Upper lobe of left lung (tissue), 6 donors: Measurements from ENCODE around the gene ATAT1. TPM values are rescaled to one million over a fixed set of nuclear protein-coding genes. Genes with fewer than 3 reads are reported as not detected.

Source experiments
- ATAC-seq, 2 donors: fragments of 200-7000 bp; cut with Tn5 transposase; one replicate each; pipeline ENCODE4 v1.9.1; 2022; ENCODE audit warnings: mild to moderate bottlenecking in 2 of 2, moderate library complexity in 2 of 2; ENCODE audit not compliant: low FRiP score in 2 of 2
- DNase-seq, 2 donors: peaks; one replicate each; pipeline ENCODE4 v3.0.0-alpha.2; 2019 to 2020
- H3K27ac ChIP-seq, 4 donors: fragments of 200-600 bp; sonication (generic); one replicate each; pipeline ENCODE4 v1.5.1; 2016 to 2019
- H3K27me3 ChIP-seq, 4 donors: fragments of 200-600 bp; sonication (generic); one replicate each; pipeline ENCODE4 v1.5.1; 2017 to 2019
- H3K36me3 ChIP-seq, 4 donors: fragments of 200-600 bp; sonication (generic); one replicate each; pipeline ENCODE4 v1.5.1; 2016 to 2019
- H3K4me1 ChIP-seq, 4 donors: fragments of 200-600 bp; sonication (generic); one replicate each; pipeline ENCODE4 v1.5.1; 2018 to 2019
- H3K4me3 ChIP-seq, 4 donors: fragments of 200-600 bp; sonication (generic); one replicate each; pipeline ENCODE4 v1.5.1; 2017 to 2019; ENCODE audit warnings: mild to moderate bottlenecking in 2 of 4, moderate library complexity in 1 of 4
- H3K9me3 ChIP-seq, 4 donors: fragments of 200-600 bp; sonication (generic); one replicate each; pipeline ENCODE4 v1.5.1; 2018 to 2019
- CTCF ChIP-seq, 6 experiments: fragments of 450-650 bp in 4 of 6; fragments of 200-600 bp in 2 of 6; sonication (generic) in 2 of 6; IDR thresholded peaks; one replicate each; pipeline ENCODE4 v1.5.1; 2016 to 2019; ENCODE audit warnings: antibody characterized with exemption in 6 of 6
- EP300 ChIP-seq, 4 donors: sonication (generic); formaldehyde crosslinking; IDR thresholded peaks; one replicate each; pipeline ENCODE4 v1.5.1; 2017; ENCODE audit warnings: antibody characterized with exemption in 4 of 4, control low read depth in 2 of 4
- POLR2A ChIP-seq, 4 donors: fragments of 450-650 bp; IDR thresholded peaks; one replicate each; pipeline ENCODE4 v1.5.1; 2016 to 2017; ENCODE audit warnings: antibody characterized with exemption in 4 of 4, mild to moderate bottlenecking in 2 of 4
- POLR2AphosphoS5 ChIP-seq, 2 donors: sonication (generic); formaldehyde crosslinking; IDR thresholded peaks; one replicate each; pipeline ENCODE4 v1.5.1; 2017; ENCODE audit warnings: antibody characterized with exemption in 2 of 2
- WGBS, 2 donors: methylation state at CpG; one replicate each; pipeline ENCODE4 v1.1.5; 2017 to 2018; 5-methylcytosine and 5-hydroxymethylcytosine counted together
- total RNA-seq, 6 donors: library from RNA; depleted of rRNA in 4 of 6; stranded (reverse); fragments of >200 nt in 4 of 6; gene quantifications; one replicate each; pipeline versions ENCODE4 v1.1.0 to v1.2.1, GENCODE V29; 2016 to 2021
- donor health status: DM: no; HTN: no; CAD: no; lungs with moderate emphysema.
- donor health status: DM: no; HTN: yes; CAD: no; lungs with severe emphysema.

The ATAT1 gene
- total RNA-seq, 6 donors from 2014 or later: 3.1 to 36.7 (median 6.2) TPM

- peak; percentile 89 for ATAC-seq
- H3K4me3 ChIP-seq: peak overlapping the region in 3 of 4 donors; percentile 6 to 70 (median 25)
These were observed 52.5 kb downstream of the ATAT1 start for GRCh38 chr6:30678964-30679726.

GRCh38 chr6:30679765-30680535 is 53.3 kb downstream of the ATAT1 start:
- Histone ChIP-seq H3K27ac (peak overlapping the region; percentile 54 to 99 (median 64)), H3K36me3 (peaks cover 4 to 55% (median 29%) of the 10 kb centered on the region in 4 donors)

More at GRCh38 chr6:30678964-30679726, 52.5 kb downstream of the ATAT1 start:
- no peaks in the 10 kb centered on the region for H3K27me3 ChIP-seq
- H3K36me3 ChIP-seq: peaks cover 4 to 55% (median 29%) of the 10 kb centered on the region in 4 donors
- H3K9me3 ChIP-seq: no peaks in the 10 kb centered on the region
- peaks cover 33 to 50% (median 39%) of the 10 kb centered on the region in 4 donors for H3K4me1 ChIP-seq
- TF ChIP-seq CTCF (IDR thresholded peaks at IDR 0.05): peak; percentile 91 to 97 (median 94)
- TF ChIP-seq POLR2A (IDR thresholded peaks at IDR 0.05): no peak
- TF ChIP-seq EP300 (IDR thresholded peaks at IDR 0.05): no peak
- peak; percentile 51 to 69 for TF ChIP-seq POLR2AphosphoS5 (IDR thresholded peaks at IDR 0.05)
- peak; percentile 89 to 98 for DNase-seq
- H3K27ac ChIP-seq: peak overlapping the region; percentile 54 to 99 (median 64)
- 14 to 22% methylated on average over 18 to 30 of the region's 31 CpGs for WGBS, 2 donors

GRCh38 chr6:30681766-30682142 is 55.1 kb downstream of the ATAT1 start:
- TF ChIP-seq POLR2A (IDR thresholded peaks at IDR 0.05) (no peak), CTCF (IDR thresholded peaks at IDR 0.05) (no peak), POLR2AphosphoS5 (IDR thresholded peaks at IDR 0.05) (no peak)
- Histone ChIP-seq H3K36me3 (peaks cover 0 to 44% (median 19%) of the 10 kb centered on the region in 4 donors), H3K9me3 (no peaks in the 10 kb centered on the region), H3K4me1 (peaks cover 33 to 50% (median 49%) of the 10 kb centered on the region in 4 donors), H3K27me3 (no peaks in the 10 kb centered on the region), H3K27ac (peak overlapping the region; percentile 99 to 100 (median 99)), H3K4me3 (peak overlapping the region; percentile 44 to 82 (median 74))
- no peak for DNase-seq
- WGBS, 2 donors: 36 to 41% methylated on average over 4 of the region's 4 CpGs
- no peak for ATAC-seq

More at GRCh38 chr6:30679765-30680535, 53.3 kb downstream of the ATAT1 start:
- no peaks in the 10 kb centered on the region for H3K9me3 ChIP-seq
- H3K27me3 ChIP-seq: no peaks in the 10 kb centered on the region
- ATAC-seq: no peak
- H3K4me3 ChIP-seq: peak overlapping the region; percentile 6 to 70 (median 18)
- no peak for TF ChIP-seq POLR2AphosphoS5 (IDR thresholded peaks at IDR 0.05)
- no peak for TF ChIP-seq EP300 (IDR thresholded peaks at IDR 0.05)
- no peak for TF ChIP-seq CTCF (IDR thresholded peaks at IDR 0.05)
- no peak for TF ChIP-seq POLR2A (IDR thresholded peaks at IDR 0.05)
- H3K4me1 ChIP-seq: peaks cover 33 to 50% (median 41%) of the 10 kb centered on the region in 4 donors
- DNase-seq: no peak
- 67 to 68% methylated on average over 7 of the region's 7 CpGs for WGBS, 2 donors

GRCh38 chr6:30682143-30683117 is 55.8 kb downstream of the ATAT1 start:
- H3K27ac ChIP-seq: peak overlapping the region; percentile 99 to 100 (median 99)
- 20 to 33% methylated on average over 9 to 11 of the region's 11 CpGs for WGBS, 2 donors
- TF ChIP-seq POLR2AphosphoS5 (IDR thresholded peaks at IDR 0.05) (peak; percentile 76 to 84), CTCF (IDR thresholded peaks at IDR 0.05) (no peak), EP300 (IDR thresholded peaks at IDR 0.05) (peak in 2 of 4 donors; percentile 46 to 73), POLR2A (IDR thresholded peaks at IDR 0.05) (peak in 2 of 4 donors; percentile 34 to 65)

More at GRCh38 chr6:30682143-30683117, 55.8 kb downstream of the ATAT1 start:
- Histone ChIP-seq H3K9me3 (no peaks in the 10 kb centered on the region), H3K36me3 (peaks cover 0 to 37% (median 12%) of the 10 kb centered on the region in 4 donors), H3K4me3 (peak overlapping the region; percentile 70 to 87 (median 80)), H3K27me3 (no peaks in the 10 kb centered on the region), H3K4me1 (peaks cover 33 to 51% (median 49%) of the 10 kb centered on the region in 4 donors)
- peak; percentile 88 to 90 for DNase-seq
- peak; percentile 47 to 76 for ATAC-seq
